Keratinocyte (primary cell): ENCODE data around the gene BRF1.

ENCODE experiments used
- CTCF ChIP-seq, 3 experiments: IDR thresholded peaks in 1 of 3; conservative IDR thresholded peaks in 1 of 3; optimal IDR thresholded peaks in 1 of 3; 2 replicates in 2 of 3; 3 replicates in 1 of 3; pipeline versions ENCODE3 to v1.5.1; 2011; ENCODE audit warnings: low read length in 3 of 3, mild to moderate bottlenecking in 3 of 3, moderate library complexity in 2 of 3, control low read depth in 1 of 3, inconsistent platforms in 1 of 3; ENCODE audit not compliant: insufficient read depth in 2 of 3; ENCODE audit errors: extremely low read depth in 1 of 3
- EZH2 ChIP-seq: IDR thresholded peaks from one replicate; pipeline ENCODE4 v1.6.1; 2012; ENCODE audit warnings: inconsistent platforms, mild to moderate bottlenecking, low read length, moderate library complexity

DNA sequence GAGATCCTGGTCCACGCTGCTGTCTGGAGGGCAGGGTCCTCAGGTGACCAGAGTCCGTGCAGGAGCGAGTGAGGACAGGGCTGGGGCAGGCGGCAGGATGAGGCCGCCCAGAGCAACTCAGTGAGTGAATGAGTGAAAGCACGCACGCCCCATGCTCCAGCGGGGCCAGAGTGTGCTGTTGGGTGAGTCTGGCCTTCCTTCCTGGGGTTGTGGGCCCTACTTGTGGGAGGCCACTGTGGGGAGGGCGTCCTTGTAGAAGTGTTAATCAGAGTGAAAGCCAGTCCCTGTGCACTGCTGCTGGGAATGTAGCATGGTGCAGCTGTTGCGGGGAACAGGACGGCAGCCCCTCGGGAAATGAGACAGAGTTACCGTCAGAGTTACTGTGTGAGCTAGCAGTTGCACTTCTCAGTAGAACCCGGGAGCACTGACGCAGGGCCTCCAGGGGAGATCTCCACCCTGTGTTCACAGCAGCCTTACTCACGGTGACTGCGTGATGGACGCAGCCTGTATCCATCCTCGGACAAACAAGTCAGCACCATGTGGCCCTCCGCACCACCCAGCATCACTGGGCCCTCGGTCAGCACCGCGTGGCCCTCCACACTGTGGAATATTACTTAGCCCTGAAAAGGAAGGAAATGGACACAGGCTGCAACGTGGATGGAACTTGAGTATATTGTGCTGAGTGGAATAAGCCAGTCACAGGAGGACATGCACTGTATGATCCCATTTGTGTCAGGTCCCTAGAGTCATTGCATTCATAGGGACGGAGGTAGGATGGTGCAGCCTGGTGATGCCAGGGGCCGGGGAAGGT, 35.9 kb upstream of the BRF1 start:
- TF ChIP-seq CTCF (optimal IDR thresholded peaks at IDR 0.05 in 1 of 3, IDR thresholded peaks at IDR 0.05 in 1 of 3, conservative IDR thresholded peaks at IDR 0.05 in 1 of 3; ENCODE audit: extremely low read depth in 1 of 3, insufficient read depth in 2 of 3, low read length in 3 of 3) (no peak), EZH2 (no peak)
